Liver (tissue), 9 donors: Measurements from ENCODE around the gene GTSE1. TPM values are rescaled to one million over a fixed set of nuclear protein-coding genes. Genes with fewer than 3 reads are reported as not detected.

Experiments used
- DNase-seq: peaks from one replicate; pipeline ENCODE4 v3.0.0-alpha.2; 2017; ENCODE audit warnings: low spot score
- H3K27ac ChIP-seq, 2 donors: one replicate each; pipeline ENCODE4 v1.7.0; 2013; ENCODE audit warnings: inconsistent platforms in 2 of 2, low read length in 2 of 2, control low read depth in 1 of 2, low read depth in 1 of 2, mild to moderate bottlenecking in 1 of 2
- H3K27me3 ChIP-seq, 4 donors: one replicate each; pipeline versions ENCODE4 v1.6.1 to v1.7.0; 2013; ENCODE audit warnings: low read length in 3 of 4, inconsistent platforms in 1 of 4, mild to moderate bottlenecking in 1 of 4, moderate library complexity in 1 of 4; ENCODE audit not compliant: control insufficient read depth in 4 of 4, insufficient read depth in 4 of 4
- H3K36me3 ChIP-seq, 4 donors: one replicate each; pipeline versions ENCODE4 v1.6.1 to v1.7.0; 2013; ENCODE audit warnings: low read length in 3 of 4, mild to moderate bottlenecking in 3 of 4, low read depth in 1 of 4, moderate library complexity in 1 of 4; ENCODE audit not compliant: control insufficient read depth in 4 of 4, insufficient read depth in 3 of 4
- H3K4me1 ChIP-seq, 4 donors: one replicate each; pipeline versions ENCODE4 v1.6.1 to v1.7.0; 2013; ENCODE audit warnings: low read length in 3 of 4, mild to moderate bottlenecking in 3 of 4, moderate library complexity in 1 of 4; ENCODE audit not compliant: control insufficient read depth in 4 of 4, insufficient read depth in 4 of 4
- H3K4me3 ChIP-seq, 3 donors: one replicate each; pipeline versions ENCODE4 v1.6.1 to v1.7.0; 2013; ENCODE audit warnings: low read length in 3 of 3, control low read depth in 1 of 3, low read depth in 1 of 3, mild to moderate bottlenecking in 1 of 3
- H3K9ac ChIP-seq, 2 donors: one replicate each; pipeline ENCODE4 v1.7.0; 2013; ENCODE audit warnings: low read length in 2 of 2, mild to moderate bottlenecking in 2 of 2, moderate library complexity in 2 of 2, control low read depth in 1 of 2, low read depth in 1 of 2
- H3K9me3 ChIP-seq, 4 donors: one replicate each; pipeline versions ENCODE4 v1.6.1 to v1.7.0; 2013; ENCODE audit warnings: low read length in 3 of 4; ENCODE audit not compliant: control insufficient read depth in 4 of 4
- EGR1 ChIP-seq, 2 donors: IDR thresholded peaks; 2 replicates each; pipeline ENCODE4 v1.6.1; 2016 to 2018; ENCODE audit warnings: antibody characterized with exemption in 2 of 2, low read depth in 2 of 2
- FOXA1 ChIP-seq: IDR thresholded peaks from 2 replicates; pipeline ENCODE4 v1.6.1; 2016; ENCODE audit warnings: antibody characterized with exemption
- MAX ChIP-seq: IDR thresholded peaks from 2 replicates; pipeline ENCODE4 v1.6.1; 2016; ENCODE audit warnings: antibody characterized with exemption
- NR2F2 ChIP-seq: IDR thresholded peaks from 2 replicates; pipeline ENCODE4 v1.6.1; 2016; ENCODE audit warnings: antibody characterized with exemption
- RAD21 ChIP-seq, 2 donors: IDR thresholded peaks; 2 replicates each; pipeline ENCODE4 v1.6.1; 2016; ENCODE audit warnings: antibody characterized with exemption in 2 of 2, mild to moderate bottlenecking in 2 of 2
- TAF1 ChIP-seq: conservative IDR thresholded peaks from 2 replicates; pipeline ENCODE4 v1.6.1; 2016; ENCODE audit warnings: antibody characterized with exemption, mild to moderate bottlenecking
- YY1 ChIP-seq: IDR thresholded peaks from 2 replicates; pipeline ENCODE4 v1.6.1; 2016; ENCODE audit warnings: antibody characterized with exemption, mild to moderate bottlenecking
- WGBS: extraction: QIAGEN DNeasy Blood & Tissue Kit; methylation state at CpG from one replicate; pipeline ENCODE4 v1.1.7; 2013; 5-methylcytosine and 5-hydroxymethylcytosine counted together
- polyA plus RNA-seq, 2 donors: library from polyadenylated mRNA; stranded (reverse) in 1 of 2; unstranded in 1 of 2; fragments of 200-250 nt in 1 of 2; fragments of >200 nt in 1 of 2; fragmentation: Nextera tagmentation in 1 of 2; extraction: Ambion mirVana in 1 of 2; gene quantifications; one replicate each; pipeline versions ENCODE4 v1.2.1 to v1.2.3, GENCODE V29; 2013 to 2015
- total RNA-seq, 2 donors: library from RNA; depleted of rRNA; stranded (reverse); fragments of >200 nt; gene quantifications; one replicate each; pipeline ENCODE4 v1.2.3, GENCODE V29; 2014
- TF ChIP-seq, protein P1 (sequence below): IDR thresholded peaks from 2 replicates; pipeline ENCODE4 v1.6.1; 2016; ENCODE audit warnings: antibody characterized with exemption
- TF ChIP-seq, protein P2 (sequence below): fragments of 150-350 bp; IDR thresholded peaks from 2 replicates; pipeline ENCODE4 v1.5.1; 2017; ENCODE audit warnings: improper control_type of control experiment, low read depth, low read length; ENCODE audit not compliant: missing input control
- TF ChIP-seq, protein P3 (sequence below): IDR thresholded peaks from 2 replicates; pipeline ENCODE4 v1.6.1; 2016; ENCODE audit warnings: antibody characterized with exemption
- TF ChIP-seq, protein P4 (sequence below): IDR thresholded peaks from 2 replicates; pipeline ENCODE4 v1.6.1; 2016; ENCODE audit warnings: antibody characterized with exemption, mild to moderate bottlenecking
- donor health status: healthy.
- donor health status: healthy.
- donor health status: healthy.
- donor health status: healthy.
- donor health status: healthy.

Gene GTSE1
- total and polyA plus RNA-seq, 4 donors: 0.17 to 13.9 (median 0.85) TPM

GRCh38 chr22:46276563-46276962 is 20.1 kb upstream of the GTSE1 start (continued):
- TF ChIP-seq, protein P1, sequence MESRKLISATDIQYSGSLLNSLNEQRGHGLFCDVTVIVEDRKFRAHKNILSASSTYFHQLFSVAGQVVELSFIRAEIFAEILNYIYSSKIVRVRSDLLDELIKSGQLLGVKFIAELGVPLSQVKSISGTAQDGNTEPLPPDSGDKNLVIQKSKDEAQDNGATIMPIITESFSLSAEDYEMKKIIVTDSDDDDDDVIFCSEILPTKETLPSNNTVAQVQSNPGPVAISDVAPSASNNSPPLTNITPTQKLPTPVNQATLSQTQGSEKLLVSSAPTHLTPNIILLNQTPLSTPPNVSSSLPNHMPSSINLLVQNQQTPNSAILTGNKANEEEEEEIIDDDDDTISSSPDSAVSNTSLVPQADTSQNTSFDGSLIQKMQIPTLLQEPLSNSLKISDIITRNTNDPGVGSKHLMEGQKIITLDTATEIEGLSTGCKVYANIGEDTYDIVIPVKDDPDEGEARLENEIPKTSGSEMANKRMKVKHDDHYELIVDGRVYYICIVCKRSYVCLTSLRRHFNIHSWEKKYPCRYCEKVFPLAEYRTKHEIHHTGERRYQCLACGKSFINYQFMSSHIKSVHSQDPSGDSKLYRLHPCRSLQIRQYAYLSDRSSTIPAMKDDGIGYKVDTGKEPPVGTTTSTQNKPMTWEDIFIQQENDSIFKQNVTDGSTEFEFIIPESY: no peak
- TF ChIP-seq YY1 (no peak), EGR1 (IDR thresholded peaks at IDR 0.05; ENCODE audit: low read depth in 2 of 2) (no peak), NR2F2 (no peak)

- Histone ChIP-seq H3K4me1 (peaks cover 0 to 3% (median 0%) of the 10 kb centered on the region in 4 donors), H3K9me3 (no peaks in the 10 kb centered on the region), H3K4me3 (no peak overlapping the region), H3K36me3 (peaks cover 49 to 88% (median 82%) of the 10 kb centered on the region in 4 donors), H3K27ac (no peak overlapping the region), H3K9ac (no peak overlapping the region), H3K27me3 (no peaks in the 10 kb centered on the region)
- DNase-seq: no peak
- 94% methylated on average over 22 of the region's 22 CpGs for WGBS
- TF ChIP-seq EGR1 (IDR thresholded peaks at IDR 0.05; ENCODE audit: low read depth in 2 of 2) (no peak), RAD21 (IDR thresholded peaks at IDR 0.05) (no peak)
- TF ChIP-seq, protein P2, sequence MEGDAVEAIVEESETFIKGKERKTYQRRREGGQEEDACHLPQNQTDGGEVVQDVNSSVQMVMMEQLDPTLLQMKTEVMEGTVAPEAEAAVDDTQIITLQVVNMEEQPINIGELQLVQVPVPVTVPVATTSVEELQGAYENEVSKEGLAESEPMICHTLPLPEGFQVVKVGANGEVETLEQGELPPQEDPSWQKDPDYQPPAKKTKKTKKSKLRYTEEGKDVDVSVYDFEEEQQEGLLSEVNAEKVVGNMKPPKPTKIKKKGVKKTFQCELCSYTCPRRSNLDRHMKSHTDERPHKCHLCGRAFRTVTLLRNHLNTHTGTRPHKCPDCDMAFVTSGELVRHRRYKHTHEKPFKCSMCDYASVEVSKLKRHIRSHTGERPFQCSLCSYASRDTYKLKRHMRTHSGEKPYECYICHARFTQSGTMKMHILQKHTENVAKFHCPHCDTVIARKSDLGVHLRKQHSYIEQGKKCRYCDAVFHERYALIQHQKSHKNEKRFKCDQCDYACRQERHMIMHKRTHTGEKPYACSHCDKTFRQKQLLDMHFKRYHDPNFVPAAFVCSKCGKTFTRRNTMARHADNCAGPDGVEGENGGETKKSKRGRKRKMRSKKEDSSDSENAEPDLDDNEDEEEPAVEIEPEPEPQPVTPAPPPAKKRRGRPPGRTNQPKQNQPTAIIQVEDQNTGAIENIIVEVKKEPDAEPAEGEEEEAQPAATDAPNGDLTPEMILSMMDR: no peak
Measured at GRCh38 chr22:46278656-46279645, 17.7 kb upstream of the GTSE1 start.

GRCh38 chr22:46280063-46280817 is 16.4 kb upstream of the GTSE1 start:
- Histone ChIP-seq H3K36me3 (peaks cover 51 to 90% (median 83%) of the 10 kb centered on the region in 4 donors), H3K27me3 (no peaks in the 10 kb centered on the region), H3K27ac (peak overlapping the region in 1 of 2 donors; percentile 60), H3K9me3 (no peaks in the 10 kb centered on the region), H3K9ac (no peak overlapping the region), H3K4me3 (no peak overlapping the region), H3K4me1 (peaks cover 0 to 3% (median 0%) of the 10 kb centered on the region in 4 donors)
- no peak for DNase-seq
- 91% methylated on average over 12 of the region's 12 CpGs for WGBS
- TF ChIP-seq FOXA1 (no peak), TAF1 (no peak), MAX (no peak)
- TF ChIP-seq, protein P3, sequence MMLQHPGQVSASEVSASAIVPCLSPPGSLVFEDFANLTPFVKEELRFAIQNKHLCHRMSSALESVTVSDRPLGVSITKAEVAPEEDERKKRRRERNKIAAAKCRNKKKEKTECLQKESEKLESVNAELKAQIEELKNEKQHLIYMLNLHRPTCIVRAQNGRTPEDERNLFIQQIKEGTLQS: no peak
- TF ChIP-seq, protein P4, sequence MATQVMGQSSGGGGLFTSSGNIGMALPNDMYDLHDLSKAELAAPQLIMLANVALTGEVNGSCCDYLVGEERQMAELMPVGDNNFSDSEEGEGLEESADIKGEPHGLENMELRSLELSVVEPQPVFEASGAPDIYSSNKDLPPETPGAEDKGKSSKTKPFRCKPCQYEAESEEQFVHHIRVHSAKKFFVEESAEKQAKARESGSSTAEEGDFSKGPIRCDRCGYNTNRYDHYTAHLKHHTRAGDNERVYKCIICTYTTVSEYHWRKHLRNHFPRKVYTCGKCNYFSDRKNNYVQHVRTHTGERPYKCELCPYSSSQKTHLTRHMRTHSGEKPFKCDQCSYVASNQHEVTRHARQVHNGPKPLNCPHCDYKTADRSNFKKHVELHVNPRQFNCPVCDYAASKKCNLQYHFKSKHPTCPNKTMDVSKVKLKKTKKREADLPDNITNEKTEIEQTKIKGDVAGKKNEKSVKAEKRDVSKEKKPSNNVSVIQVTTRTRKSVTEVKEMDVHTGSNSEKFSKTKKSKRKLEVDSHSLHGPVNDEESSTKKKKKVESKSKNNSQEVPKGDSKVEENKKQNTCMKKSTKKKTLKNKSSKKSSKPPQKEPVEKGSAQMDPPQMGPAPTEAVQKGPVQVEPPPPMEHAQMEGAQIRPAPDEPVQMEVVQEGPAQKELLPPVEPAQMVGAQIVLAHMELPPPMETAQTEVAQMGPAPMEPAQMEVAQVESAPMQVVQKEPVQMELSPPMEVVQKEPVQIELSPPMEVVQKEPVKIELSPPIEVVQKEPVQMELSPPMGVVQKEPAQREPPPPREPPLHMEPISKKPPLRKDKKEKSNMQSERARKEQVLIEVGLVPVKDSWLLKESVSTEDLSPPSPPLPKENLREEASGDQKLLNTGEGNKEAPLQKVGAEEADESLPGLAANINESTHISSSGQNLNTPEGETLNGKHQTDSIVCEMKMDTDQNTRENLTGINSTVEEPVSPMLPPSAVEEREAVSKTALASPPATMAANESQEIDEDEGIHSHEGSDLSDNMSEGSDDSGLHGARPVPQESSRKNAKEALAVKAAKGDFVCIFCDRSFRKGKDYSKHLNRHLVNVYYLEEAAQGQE: no peak
